NCI-H128 (cell line): ENCODE measurements around the gene TANGO6.
"Not testable (repeated sequence)": the region's sequence is repeated elsewhere in the genome, so short reads cannot be mapped to it uniquely, and the experiment has no call there.

ENCODE experiments used
- DNase-seq: peaks from one replicate; lab custom pipeline; 2025; ENCODE audit not compliant: unreplicated experiment; lab: John Stamatoyannopoulos, UW

The TANGO6 gene

DNA sequence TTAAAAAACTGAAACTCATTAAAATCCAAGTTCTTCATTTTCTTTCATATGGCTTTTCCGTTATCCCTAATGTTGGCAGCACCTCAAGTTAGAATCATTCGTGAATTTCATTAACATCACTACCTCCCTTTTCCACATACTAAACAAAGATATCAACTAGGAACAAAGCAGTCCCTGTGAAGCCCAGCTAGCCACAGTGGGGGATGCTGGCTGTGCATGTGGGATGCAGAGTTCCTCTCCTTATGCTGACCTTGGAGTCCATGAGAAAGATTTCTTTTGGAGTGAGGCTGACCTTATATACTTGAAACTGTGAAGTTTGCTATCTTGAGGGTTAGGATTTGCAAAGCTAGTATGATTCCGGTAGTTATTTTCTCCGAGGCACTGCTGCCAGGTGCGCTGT is 117.6 kb downstream of the TANGO6 start:
- DNase-seq = no peak

GRCh38 chr16:68961778-68962402 is 118.6 kb downstream of the TANGO6 start:
- no peak for DNase-seq

DNA sequence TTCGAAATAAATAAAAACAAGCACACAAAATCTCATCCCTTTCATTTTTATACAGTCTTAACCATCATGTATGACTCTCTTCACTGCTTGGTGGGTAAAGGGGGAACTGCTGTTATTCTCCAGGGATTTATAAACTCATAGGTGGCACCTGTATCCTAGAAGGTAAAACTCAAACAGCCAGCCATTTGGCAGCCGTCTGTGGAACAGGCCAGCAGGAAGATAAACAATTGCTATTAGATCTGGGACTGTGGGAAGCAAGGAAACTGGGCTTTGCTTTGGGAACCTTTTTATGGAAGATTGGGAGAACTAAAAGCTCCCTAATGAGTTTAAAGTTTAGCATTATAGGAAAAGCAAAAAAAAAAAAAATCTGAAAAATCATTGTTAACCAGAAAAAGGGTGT is 126.0 kb downstream of the TANGO6 start:
- no peak for DNase-seq

- DNase-seq = no peak
Measured at GRCh38 chr16:68972013-68972412, 128.7 kb downstream of the TANGO6 start.

DNA sequence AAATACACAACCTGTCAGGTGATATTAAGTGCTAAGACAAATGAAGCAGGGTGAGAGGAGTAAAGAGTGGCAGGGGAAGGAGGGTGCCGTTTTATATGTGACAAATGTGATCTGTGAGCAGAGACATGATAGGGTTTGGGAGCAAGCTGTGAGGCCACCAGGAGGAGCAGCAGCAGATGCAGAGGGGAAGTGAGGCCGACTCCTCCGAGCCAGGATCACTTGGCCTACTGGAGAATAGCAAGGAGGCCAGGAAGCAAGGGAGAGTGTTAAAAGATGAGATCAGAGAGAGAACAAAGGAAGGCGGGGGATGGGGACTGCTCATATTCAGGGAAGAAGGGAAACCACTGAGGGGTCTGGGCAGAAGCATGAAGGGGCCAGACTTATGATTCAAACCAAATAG is 129.4 kb downstream of the TANGO6 start:
- DNase-seq = no peak

DNA sequence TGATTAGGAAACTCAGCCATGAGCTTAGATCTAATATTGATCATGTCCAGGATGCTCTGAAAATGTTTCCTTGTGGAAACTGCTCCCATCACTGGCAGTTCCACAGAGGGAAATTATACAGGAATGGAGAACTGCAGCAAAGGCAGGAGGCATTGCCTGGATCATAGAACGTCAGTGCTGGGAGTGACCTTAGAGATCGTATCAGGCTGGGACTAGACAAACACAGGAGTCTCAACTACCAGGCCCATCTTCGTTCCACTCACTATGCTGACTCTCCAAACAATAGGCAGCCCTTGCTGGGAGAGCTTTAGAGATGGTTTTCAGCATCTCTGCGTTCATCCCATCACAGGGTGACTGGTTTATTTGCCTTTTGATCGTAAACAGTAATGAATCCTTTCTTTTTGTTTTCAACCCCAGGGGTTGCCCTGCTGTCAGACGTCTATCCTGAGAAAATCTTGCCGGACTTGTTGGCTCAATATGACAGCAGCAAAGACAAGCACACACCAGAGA is 130.3 kb downstream of the TANGO6 start:
- no peak for DNase-seq

GRCh38 chr16:68978303-68978954 is 135.1 kb downstream of the TANGO6 start:
- DNase-seq = no peak

GRCh38 chr16:68980695-68981315 is 137.5 kb downstream of the TANGO6 start:
- DNase-seq = no peak

DNA sequence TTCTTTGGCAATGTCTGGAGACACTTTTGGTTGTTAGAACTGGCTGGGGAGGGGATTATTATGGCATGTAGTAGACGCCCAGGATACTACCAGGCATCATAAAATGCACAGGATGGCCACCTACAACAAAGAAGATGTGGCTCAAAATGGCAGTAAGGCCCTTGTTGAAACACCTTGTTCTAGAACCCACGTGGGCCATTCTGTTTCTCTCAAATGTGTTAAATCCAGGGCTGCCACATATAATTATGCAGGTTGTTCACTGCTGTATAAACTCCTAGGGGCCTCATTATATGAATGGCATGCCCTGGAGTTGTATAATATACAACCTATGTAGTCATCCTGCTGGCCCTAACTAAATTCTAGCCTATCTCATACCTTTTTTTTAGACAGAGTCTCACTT is 138.6 kb downstream of the TANGO6 start:
- no peak for DNase-seq

GRCh38 chr16:68984467-68984866 is 141.1 kb downstream of the TANGO6 start:
- no peak for DNase-seq

DNA sequence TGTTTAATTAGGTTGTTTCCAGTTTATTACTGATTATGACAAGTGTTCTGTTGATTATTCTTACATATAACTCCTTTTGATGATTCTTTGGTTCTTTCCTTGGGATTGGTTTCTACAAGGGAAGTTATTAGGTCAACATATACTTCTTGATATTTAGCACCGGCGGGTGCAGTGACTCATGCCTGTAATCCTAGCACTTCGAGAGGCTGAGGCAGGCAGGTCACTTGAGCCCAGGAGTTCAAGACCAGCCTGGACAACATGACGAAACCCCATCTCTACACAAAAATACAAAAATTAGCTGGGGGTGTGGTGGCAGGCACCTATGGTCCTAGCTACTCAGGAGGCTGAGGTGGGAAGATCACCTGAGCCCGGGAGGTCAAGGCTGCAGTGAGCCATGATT is 141.9 kb downstream of the TANGO6 start:
- no peak for DNase-seq

- DNase-seq = no peak
Measured at GRCh38 chr16:68985855-68986254, 142.5 kb downstream of the TANGO6 start.

DNA sequence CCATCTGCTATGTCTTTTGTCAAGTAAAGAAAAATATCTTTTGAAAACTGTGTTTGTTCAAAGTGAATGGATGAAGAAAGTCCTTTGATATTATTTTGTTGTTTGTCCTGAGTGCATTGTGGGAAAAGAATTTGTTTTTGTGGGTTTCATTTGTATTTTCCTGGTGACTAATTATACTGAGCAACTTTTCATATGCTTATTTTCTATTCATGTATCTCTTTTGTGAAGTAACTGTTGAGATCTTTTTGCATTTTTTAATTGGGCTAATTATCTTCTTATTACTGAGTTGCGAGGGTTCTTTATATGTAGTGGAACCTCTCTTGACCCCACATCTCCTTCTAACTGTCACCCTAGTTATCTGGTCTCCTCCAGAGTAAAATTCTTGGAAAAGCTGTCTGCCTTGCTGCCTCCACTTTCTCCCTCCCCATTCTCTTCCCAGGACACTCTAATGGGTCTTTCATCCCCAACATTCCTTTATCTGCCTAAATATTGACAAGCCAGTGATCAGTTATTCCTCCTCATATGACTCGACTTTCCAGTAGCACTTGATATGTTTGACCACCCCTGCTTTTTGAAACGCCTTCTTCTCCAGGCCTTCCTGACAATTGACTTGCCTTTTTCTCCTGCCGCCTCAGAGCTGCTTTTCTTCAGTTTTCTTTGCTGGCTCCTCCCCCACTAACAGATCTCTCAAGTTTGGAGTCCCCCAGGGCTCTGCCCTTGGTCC is 144.6 kb downstream of the TANGO6 start:
- no peak for DNase-seq

DNA sequence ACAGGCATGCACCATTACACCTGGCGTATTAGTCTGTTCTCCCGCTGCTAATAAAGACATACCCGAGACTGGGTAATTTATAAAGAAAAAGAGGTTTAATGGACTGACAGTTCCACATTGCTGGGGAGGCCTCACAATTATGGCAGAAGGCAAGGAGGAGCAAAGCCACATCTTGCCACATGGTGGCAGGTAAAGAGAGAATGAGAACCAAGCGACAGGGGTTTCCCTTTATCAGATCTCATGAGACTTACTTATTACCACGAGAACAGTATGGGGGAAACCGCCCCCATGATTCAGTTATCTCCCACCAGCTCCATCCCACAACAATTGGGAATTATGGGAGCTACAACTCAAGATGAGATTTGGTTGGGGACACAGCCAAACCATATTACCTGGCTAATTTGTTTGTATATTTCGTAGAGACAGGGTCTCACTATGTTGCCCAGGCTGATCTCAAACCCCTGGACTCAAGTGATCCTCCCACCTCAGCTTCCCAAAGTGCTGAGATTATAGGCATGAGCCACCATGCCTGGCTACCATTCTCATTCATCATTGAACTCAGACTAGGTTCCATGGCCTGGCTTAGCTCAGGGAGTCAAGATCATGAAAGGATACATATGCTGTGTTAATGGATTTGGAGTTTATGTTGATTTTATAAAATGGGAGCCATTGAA is 147.0 kb downstream of the TANGO6 start:
- not testable (repeated sequence) for DNase-seq

DNA sequence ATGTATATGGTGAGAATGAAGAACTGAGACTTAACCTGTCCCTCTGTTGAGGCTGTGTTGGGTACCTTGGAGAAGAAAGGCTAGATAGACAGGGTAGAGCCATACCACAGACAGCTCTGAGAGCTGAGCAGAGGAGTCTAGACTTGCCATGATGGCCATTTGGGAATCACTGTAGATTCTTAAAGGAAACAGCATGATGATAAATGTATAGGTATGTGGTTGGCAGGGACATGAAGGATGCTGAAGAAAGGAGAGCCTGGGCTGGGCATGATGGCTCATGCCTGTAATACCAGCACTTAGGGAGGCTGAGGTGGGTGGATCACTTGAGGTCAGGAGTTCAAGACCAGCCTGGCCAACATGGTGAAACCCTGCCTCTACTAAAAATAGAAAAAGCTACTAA is 147.7 kb downstream of the TANGO6 start:
- DNase-seq = no peak

DNA sequence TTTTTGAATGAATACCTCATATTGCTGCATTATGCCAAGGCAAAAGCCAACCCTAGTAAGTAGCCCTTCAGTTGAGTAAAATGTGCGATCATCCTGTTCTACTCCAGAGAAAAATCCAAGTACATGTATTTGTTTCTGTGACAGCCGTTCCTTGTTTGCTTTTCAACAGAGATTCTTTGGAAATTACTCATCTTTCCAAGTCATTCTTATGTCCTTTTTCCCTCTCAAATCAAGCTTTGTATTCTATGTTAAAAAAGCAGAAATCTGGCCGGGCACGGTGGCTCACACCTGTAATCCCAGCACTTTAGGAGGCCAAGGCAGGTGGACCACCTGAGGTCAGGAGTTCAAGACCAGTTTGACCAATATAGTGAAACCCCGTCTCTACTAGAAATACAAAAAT is 149.2 kb downstream of the TANGO6 start:
- no peak for DNase-seq

DNA sequence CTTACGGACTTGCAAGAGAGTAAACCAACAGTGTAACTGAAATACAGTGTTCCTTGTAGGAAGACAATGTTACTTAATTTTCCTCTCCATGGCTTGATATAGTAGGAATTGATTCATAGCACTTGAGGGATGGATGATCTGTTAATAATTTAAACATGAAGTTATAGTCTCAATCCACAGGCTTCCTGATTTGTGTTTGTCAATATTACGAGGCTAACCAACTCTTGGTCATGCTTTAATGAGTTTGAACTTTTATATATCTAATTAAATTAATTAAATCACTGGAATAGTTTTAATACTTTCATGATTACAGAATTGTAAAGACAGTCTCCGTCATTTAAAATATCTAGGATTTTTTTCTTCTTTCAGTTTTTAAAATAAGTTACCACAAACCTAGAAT is 150.1 kb downstream of the TANGO6 start:
- DNase-seq = no peak

GRCh38 chr16:68993885-68994284 is 150.6 kb downstream of the TANGO6 start:
- DNase-seq = no peak

GRCh38 chr16:68994324-68994723 is 151.0 kb downstream of the TANGO6 start:
- DNase-seq = no peak

DNA sequence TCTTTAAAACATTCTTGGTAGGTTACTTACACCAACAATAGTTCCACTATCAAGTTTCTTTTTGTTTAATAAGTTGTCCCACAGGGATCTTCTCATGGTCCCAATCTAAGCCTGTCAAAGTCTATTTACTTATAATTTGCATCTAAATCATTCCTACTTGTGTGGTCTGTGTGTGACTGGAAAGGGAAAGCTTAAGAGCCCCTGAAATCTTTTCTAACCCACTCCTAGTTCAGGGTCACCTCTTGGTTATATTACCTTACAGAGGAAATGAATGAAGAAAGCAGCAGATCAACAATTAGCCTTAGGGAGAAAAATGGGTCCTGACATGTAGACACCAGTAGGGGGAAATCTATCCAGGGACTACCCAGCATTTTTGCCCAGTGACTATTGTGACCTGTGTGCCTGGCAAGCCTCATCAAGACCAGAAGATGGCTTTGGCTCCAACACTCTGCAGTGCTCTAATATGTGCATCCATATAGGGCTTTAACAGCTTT is 151.7 kb downstream of the TANGO6 start:
- no peak for DNase-seq

- no peak for DNase-seq
Measured at GRCh38 chr16:68997564-68997963, 154.2 kb downstream of the TANGO6 start.
